ENCODE measurements around the gene ACADS. TPM values are rescaled to one million over a fixed set of nuclear protein-coding genes. Genes with fewer than 3 reads are reported as not detected.

Gene ACADS
- total and polyA plus RNA-seq, 2 of the 8 experiments (the other 6 are each of a cell fraction or from before 2014, with no cell fraction given), result 4.9 to 7.5 TPM

DNA sequence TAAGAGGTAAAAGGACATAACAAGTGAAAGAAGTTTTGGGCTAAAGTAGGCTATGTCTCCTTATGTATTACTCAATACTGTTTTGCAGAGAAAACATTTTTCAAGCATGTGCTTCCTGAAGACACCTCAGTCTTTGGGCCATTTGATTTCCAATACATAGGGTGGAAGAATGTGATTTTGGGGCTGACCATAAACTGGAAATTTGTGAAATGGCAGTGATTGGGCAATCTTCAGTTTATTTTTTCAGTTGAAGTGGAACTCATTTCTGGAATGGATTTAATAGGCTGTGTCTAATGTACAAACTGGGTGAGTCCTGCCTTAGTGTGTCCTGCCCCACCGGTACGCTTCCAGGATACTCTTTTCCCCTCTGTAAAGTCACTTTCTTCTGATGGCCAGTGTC lies 2.8 kb upstream of the ACADS start (continued):
- TF ChIP-seq, protein P1, sequence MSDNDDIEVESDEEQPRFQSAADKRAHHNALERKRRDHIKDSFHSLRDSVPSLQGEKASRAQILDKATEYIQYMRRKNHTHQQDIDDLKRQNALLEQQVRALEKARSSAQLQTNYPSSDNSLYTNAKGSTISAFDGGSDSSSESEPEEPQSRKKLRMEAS (IDR thresholded peaks at IDR 0.05), result no peak
- TF ChIP-seq ATF2 (IDR thresholded peaks at IDR 0.05; ENCODE audit: low read length) (no peak), TCF12 (IDR thresholded peaks at IDR 0.05; ENCODE audit: low read depth, low read length) (no peak), BACH1 (IDR thresholded peaks at IDR 0.05; ENCODE audit: low read length) (no peak), MAFK (IDR thresholded peaks at IDR 0.05; ENCODE audit: low read depth, low read length) (no peak), SIX5 (IDR thresholded peaks at IDR 0.05; ENCODE audit: low read depth, low read length) (no peak)
